GM19023 (cell line): ENCODE results near the gene HOXA5.

Experiments used
- ATAC-seq: cut with Tn5 transposase; IDR thresholded peaks from one replicate; pipeline ENCODE4 v1.9.1; 2021; ENCODE audit warnings: mild to moderate bottlenecking, moderate library complexity; ENCODE audit not compliant: unreplicated experiment

The HOXA5 gene

DNA sequence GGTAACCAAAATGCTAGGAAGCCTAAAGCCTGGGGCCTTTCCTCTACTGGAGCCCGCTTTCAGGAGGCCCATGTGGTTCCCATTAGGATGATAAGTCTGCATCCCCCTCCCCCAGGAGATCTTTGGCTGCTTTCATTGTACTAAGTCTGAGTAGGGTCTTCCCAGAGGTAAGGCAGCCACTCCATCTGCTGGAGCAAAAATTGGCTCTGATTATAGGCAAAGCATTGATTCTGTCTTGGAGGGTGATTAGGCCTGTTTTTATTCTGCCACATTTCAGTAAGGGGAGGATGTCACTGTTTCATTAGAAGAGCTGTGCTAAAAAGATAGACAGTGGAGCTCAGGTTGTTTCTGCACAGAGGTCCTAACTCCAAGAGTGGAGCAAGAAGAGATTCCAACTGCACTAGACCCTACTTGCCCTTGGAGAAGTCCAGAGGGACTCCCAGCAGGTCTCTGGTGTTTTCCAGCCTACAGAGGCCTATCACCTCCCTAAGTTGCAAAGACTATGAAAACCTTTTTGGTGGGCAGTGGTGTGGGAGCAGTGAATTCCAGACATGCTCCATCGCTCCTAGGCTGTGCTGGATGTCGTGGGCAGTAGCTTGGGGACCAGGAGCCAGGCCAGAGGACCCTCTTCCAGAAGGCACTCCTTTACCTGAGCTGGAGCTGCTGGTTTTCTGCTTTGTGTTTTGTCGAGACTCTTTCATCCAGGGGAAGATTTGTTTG is 33.9 kb downstream of the HOXA5 start:
- ATAC-seq: no peak

- ATAC-seq: no peak
Measured at GRCh38 chr7:27108390-27109127, 34.9 kb downstream of the HOXA5 start.

DNA sequence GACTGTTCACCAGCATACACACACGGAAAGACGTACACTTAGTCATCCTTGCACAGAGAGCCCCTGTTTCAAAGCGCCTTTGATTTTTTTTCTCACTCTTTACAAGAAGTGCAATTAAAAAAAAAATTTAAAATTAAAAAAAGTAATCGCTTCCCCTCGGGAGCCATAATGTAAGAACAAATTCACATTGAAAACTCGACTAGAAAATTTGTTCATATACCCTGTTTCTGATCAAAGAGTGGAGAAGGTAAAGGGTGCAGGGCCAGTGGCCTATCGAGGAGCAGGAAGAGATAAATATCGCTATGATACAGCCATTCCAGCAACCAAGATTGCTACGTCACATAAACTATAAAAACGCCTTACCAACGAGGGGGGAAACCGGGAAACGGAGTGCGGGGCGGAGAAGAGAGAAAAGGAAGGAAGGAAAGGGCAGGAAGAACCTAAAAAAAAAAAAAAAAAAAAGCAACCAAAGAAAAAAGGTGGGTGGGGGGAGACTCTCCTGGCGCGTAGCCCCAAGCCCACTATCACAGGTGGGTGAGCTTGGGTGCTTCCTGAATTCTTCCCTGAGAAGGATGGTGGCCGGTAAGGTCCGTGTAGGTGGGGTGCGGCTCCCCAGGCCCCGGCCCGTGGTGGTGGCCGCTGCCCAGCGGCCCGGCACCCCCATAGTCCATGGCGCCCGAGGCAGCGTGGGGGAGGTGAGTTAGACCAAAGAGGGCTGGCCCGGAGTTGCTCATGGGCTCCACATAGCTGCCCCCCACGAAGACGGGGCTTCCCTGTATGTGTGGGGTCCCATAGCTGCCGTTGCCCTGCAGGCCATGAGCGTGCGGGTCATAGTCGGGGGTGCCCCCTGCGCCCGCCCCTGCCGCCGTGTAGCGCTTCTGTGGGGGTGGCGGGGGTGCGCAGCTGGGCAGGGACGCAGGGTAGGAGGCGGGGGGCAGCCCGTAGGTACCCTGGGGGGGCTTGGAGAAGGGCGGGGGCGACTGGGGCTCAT is 35.8 kb downstream of the HOXA5 start:
- no peak for ATAC-seq

DNA sequence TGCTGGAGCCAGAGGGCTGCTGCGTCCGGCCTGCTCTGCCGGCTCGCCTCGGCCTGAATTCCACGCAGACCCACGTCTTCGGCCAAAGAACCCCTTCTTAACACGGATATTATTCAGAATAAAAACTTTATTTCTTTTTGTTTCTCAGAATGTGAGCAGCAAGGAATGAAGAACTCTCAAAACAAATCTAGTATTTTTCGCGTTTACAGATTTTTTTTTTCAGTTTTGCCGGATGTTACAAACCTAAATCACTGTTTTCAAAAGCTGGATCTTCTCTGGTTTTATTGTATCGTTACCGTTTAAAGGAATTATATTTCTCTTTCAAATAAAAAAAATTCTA is 36.6 kb downstream of the HOXA5 start:
- no peak for ATAC-seq

- no peak for ATAC-seq
Measured at GRCh38 chr7:27106181-27106900, 37.1 kb downstream of the HOXA5 start.

DNA sequence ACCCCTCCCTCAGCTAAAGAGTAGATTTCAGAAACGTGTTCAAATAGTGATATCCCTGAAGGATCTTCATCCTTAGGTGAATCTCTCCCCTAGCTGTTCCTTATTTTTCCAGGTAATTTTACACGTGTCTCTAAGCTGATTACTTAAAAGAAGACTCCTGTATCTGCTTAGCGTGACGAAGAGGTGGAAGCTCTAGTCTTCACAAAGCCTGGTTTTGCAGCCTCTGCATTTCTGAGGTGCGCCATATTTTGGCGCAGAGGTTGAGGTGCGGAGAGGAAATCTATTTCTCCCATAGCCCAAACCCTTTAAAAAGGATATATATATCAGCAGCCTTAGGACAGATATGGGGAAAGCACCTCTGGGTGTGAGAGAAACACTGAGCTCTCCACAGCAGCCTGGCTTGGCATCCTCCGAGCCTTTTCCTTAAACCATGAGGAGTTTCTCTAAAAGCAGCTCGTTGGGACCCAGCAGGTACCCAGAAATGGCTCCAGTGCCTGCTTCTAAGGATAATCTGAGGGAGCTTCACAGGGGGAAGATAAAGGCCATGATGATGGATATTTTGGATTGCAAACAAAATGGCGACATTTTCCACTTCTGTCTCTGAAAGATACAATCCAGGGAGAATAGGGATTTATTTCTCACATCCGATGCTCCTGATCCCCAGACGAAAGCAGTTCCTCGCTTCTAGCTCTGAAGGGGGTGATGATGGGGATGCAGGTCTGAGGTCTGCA is 38.0 kb downstream of the HOXA5 start:
- ATAC-seq: no peak

GRCh38 chr7:27104341-27105058 is 39.0 kb downstream of the HOXA5 start:
- no peak for ATAC-seq

GRCh38 chr7:27103489-27104226 is 39.8 kb downstream of the HOXA5 start:
- ATAC-seq: no peak

GRCh38 chr7:27102581-27103442 is 40.7 kb downstream of the HOXA5 start, which contains the start of gene HOXA2:
TSS of gene HOXA2 (minus strand) at chr7:27102683. CDS start at chr7:27102500, 183 bp downstream.
- no peak for ATAC-seq

GRCh38 chr7:27101957-27102580 is 41.4 kb downstream of the HOXA5 start:
- no peak for ATAC-seq

GRCh38 chr7:27101171-27101956 is 42.1 kb downstream of the HOXA5 start:
- ATAC-seq: no peak

DNA sequence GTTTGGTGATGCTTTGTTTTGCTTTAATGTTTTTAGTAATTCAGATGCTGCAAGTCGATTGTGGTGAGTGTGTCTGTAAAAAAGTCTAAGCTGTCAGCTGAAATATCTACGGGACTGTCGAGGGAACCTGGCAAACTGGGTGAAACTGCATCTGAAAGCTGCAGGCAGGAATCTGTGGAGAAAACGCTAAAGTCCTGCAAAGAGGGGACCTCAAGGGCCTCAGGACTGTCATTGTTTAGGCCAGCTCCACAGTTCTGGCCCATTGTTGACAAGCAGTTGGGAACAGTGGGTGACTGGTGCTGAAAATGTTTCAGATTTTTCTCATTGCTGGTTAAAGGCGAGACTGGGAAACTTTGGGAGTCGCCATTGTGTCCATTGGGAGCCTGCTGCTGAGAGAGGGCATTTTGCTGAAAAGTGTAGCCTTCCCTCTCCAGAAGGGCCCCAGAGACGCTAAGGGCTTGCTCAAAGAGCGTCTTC is 42.7 kb downstream of the HOXA5 start:
- no peak for ATAC-seq

DNA sequence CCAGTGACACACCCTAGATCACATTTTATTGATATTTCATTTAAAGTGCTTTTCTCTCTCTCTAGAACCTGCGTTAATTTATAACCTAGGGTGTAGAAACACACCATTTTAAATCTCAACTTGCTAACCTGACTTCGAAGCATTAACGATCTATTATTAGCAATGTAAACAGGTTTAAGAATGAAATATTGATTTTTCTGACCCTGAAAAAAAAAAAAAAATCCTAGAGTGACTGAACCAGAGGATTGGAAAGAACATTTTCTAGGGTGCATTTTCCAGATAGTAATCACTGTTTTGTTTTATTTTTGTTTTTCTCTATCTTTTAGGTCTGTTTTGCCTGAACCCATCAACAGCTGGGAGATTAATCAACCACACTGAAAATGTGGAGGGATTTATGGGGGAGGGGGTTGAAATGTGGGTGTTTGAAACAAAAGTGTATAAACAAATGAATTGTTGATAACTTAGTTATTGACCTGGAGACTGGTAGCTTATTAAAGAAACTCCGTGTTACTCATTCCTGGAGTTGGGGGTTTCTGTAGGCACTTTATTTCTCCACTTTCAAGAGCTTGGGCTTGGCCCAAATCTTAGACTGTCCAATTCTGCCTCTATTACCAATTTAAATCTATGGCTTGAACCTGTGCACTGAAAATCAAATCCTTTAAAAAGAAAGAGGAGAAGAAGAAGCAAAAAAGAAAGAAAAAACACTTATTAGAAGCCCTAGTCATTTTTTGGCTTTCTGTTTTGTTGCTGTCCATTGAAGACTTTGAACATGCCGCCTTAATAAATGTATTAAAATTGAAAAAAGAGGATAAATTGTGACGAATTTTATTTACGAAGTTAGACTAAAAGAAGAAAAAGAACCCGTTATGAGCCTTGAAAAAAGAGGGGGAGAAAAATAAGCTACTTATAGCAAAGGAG is 43.8 kb downstream of the HOXA5 start:
- no peak for ATAC-seq

DNA sequence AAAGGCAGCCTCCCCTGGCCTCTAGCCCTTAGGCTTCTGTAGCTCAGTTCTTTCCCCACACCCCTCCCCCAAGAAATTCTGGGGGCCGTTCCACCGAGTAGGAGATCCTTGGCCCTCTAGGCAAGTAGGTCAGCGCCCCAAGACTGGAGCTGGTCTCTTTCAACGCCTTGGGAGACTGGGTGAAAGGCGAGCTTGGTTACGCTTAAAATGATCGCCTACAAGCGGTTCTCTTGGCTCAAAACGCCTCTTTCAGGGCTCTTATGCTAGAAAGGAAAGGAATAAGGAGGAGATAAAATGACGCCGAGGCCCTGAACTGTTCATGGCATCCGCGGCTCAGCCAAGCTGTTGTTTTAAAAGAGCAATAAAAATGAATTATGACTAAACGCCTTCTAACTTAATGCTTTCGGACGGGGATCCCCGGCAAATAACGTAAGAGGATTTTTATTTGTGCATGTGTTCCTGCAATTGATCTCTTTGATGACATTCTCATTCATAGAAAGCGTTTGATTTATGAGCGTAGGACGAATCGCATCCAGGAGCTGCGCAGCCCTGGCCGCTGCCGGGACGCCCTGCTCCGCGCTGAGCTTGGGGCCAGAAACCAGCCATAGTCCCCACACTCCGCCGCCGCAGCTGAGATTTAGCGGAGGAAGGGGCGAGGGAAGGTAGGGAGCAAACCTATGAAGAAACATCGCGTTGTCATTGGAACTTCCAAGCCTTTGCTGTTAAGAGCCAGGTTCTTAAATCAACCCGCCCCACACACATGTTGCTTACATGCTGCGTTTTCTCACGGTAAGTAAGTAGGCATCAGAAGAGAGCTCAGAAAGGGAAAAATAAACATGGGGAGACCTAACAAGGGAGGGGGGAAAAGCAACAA is 44.7 kb downstream of the HOXA5 start:
- no peak for ATAC-seq
